ENCODE data around the gene FHAD1. TPM values are rescaled to one million over a fixed set of nuclear protein-coding genes. Genes with fewer than 3 reads are reported as not detected.

The FHAD1 gene
- total and polyA plus RNA-seq, 10 of the 15 experiments (the other 5 are each of a cell fraction or from before 2014, with no cell fraction given): 0.09 to 1.0 (median 0.32) TPM; not detected in 2

GRCh38 chr1:15287035-15287979 is 40.3 kb downstream of the FHAD1 start (continued):
- TF ChIP-seq IKZF2 (IDR thresholded peaks at IDR 0.05) (no peak), GABPA (IDR thresholded peaks at IDR 0.05; ENCODE audit: low read depth) (no peak)

- 0 out of 6 replicates have a peak, but pooled peaks of 1 of the 3 experiments have one; percentile 0 for TF ChIP-seq CTCF (IDR thresholded peaks at IDR 0.05 in 2 of 3, conservative IDR thresholded peaks at IDR 0.05 in 1 of 3; ENCODE audit: control insufficient read depth in 2 of 3, extremely low read depth in 1 of 3, insufficient read depth in 1 of 3, low read depth in 3 of 3, low read length in 3 of 3)
- TF ChIP-seq ZBTB40 (IDR thresholded peaks at IDR 0.05; ENCODE audit: borderline replicate concordance): no peak
- TF ChIP-seq USF2 (IDR thresholded peaks at IDR 0.05; ENCODE audit: borderline replicate concordance, low read depth, low read length): no peak
- no peak for TF ChIP-seq BHLHE40 (IDR thresholded peaks at IDR 0.05; ENCODE audit: borderline replicate concordance in 1 of 2, low read depth in 2 of 2, low read length in 1 of 2)
- no peak for TF ChIP-seq RB1 (IDR thresholded peaks at IDR 0.05; ENCODE audit: borderline replicate concordance)
- Histone ChIP-seq H3K27ac (ENCODE audit: control insufficient read depth, insufficient read depth) (no peak overlapping the region), H3K4me1 (ENCODE audit: control insufficient read depth, insufficient read depth, low read length) (no peaks in the 10 kb centered on the region), H3K36me3 (ENCODE audit: control insufficient read depth in 2 of 2, insufficient read depth in 2 of 2, low read length in 1 of 2) (no peaks in the 10 kb centered on the region), H3K27me3 (replicated peaks in 1 of 2; ENCODE audit: control insufficient read depth in 2 of 2, insufficient read depth in 2 of 2, low read length in 1 of 2) (no peaks in the 10 kb centered on the region), H3K4me2 (ENCODE audit: control insufficient read depth, insufficient read depth) (no peak overlapping the region), H4K20me1 (ENCODE audit: control insufficient read depth, insufficient read depth) (no peaks in the 10 kb centered on the region), H3K9me3 (replicated peaks; ENCODE audit: control insufficient read depth, insufficient read depth, low read length) (peaks cover 4% of the 10 kb centered on the region; the same call in 1 of the 3 replicates), H3K79me2 (ENCODE audit: control insufficient read depth, insufficient read depth, low read length) (no peaks in the 10 kb centered on the region), H3K9ac (ENCODE audit: control insufficient read depth, insufficient read depth, low read length) (no peak overlapping the region), H3K4me3 (no peak overlapping the region), H2AFZ (ENCODE audit: control insufficient read depth, low read depth, low read length) (no peak overlapping the region)
- BruUV-seq (replicated peaks): no TSS peak
- ChIA-PET SMC1A (ENCODE audit: uncharacterized antibody, unreplicated experiment) (interaction anchor here (1.0 kb wide), 1 partner anchor 11 kb away, joined by 5 read pairs; no protein-coding TSS in a partner anchor), POLR2A (no interaction called here), RAD21 (ENCODE audit: unreplicated experiment) (interaction anchor here (1.0 kb wide), 1 partner anchor 160 kb away, joined by 3 read pairs; no protein-coding TSS in a partner anchor), CTCF (interaction anchor here (0.6 to 1.6 kb wide), 5 partner anchors 16 to 595 kb away, joined by 3 to 5 read pairs (median 3); no protein-coding TSS in a partner anchor)
- intact Hi-C loops (cut with micrococcal nuclease; ENCODE audit: unreplicated experiment) (no loop called here), in situ Hi-C loops (cut with MboI) (no loop called here)
- no peak for DNase-seq (ENCODE audit: low read depth, low spot score)
- no peak for ATAC-seq
- 33% methylated on average over 10 of the region's 10 CpGs for WGBS (ENCODE audit: insufficient coverage, insufficient replicate concordance, low lambda C conversion rate, missing lambda C conversion rate)
- no peak for FAIRE-seq
Measured at GRCh38 chr1:15288173-15288926, 41.3 kb downstream of the FHAD1 start.
